RPMI8226 (cell line): Measurements from ENCODE around the gene AP1M1.

Experiments used
- DNase-seq: peaks from one replicate; pipeline ENCODE4 v3.0.0-alpha.2; 2015

AP1M1 gene

DNA sequence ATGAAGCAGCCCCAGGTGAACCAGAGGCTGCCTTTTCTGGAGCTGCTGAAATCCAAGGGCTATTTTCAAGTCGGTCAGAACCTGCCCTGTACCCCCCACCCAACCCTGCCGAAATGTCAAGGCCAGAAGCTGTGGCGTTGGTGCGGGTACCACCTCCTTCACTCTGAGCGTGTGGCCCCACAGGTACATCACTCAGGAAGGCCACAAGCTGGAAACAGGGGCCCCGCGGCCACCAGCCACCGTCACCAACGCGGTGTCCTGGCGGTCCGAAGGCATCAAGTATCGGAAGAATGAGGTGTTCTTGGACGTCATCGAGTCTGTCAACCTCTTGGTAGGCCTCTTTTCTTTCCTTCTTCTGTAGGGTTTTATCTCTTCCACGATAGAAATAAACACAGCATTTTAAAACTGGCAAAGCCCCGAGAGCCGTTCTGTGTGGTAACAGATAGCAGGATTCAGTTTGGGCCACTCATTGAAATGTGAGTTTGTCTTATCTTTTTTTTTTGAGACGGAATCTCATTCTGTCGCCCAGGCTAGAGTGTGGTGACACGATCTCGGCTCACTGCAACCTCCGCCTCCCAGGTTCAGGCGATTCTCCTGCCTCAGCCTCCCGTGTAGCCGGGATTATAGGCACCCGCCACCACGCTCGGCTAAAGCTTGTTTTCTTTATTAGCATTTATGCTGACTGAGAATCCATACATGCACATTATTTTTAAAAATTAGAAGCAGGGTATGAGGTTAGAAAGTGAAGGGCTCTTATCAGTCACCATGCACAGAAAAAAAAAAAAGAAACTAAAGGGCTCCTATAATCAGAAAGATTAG is 11.3 kb downstream of the AP1M1 start:
- DNase-seq, result no peak

DNA sequence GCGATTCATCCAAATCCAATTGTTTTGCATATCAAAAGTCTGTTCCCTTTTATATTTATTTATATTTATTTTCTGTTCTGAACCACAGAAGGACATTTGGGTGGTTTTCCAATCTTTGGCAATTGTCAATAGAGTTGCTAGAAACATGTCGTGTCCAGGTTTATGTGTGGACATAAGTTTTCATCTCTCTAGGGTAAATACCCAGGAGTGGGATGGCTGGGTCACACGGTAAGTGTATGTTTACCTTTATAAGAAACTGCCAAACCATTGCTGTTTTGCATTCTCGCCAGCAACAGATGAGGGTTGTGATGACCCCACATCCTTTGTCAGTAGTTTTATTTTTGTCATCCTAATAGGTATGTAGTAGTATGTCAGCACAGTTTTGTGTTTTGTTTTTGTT is 12.5 kb downstream of the AP1M1 start:
- no peak for DNase-seq

DNA sequence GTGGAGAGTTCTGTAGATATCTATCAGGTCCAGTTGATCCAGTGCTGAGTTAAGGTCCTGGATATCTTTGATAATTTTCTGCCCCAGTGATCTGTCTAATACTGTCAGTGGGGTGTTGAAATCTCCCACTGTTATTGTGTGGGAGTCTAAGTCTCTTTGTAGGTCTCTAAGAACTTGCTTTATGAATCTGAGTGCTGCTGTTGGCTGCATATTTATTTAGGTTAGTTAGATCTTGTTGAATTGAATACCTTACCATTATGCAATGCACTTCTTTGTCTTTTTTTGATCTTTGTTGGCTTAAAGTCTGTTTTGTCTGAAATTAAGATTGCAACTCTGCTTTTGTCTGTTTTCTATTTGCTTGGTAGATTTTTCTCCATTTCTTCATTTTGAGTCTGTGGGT is 15.4 kb downstream of the AP1M1 start:
- DNase-seq, result no peak

DNA sequence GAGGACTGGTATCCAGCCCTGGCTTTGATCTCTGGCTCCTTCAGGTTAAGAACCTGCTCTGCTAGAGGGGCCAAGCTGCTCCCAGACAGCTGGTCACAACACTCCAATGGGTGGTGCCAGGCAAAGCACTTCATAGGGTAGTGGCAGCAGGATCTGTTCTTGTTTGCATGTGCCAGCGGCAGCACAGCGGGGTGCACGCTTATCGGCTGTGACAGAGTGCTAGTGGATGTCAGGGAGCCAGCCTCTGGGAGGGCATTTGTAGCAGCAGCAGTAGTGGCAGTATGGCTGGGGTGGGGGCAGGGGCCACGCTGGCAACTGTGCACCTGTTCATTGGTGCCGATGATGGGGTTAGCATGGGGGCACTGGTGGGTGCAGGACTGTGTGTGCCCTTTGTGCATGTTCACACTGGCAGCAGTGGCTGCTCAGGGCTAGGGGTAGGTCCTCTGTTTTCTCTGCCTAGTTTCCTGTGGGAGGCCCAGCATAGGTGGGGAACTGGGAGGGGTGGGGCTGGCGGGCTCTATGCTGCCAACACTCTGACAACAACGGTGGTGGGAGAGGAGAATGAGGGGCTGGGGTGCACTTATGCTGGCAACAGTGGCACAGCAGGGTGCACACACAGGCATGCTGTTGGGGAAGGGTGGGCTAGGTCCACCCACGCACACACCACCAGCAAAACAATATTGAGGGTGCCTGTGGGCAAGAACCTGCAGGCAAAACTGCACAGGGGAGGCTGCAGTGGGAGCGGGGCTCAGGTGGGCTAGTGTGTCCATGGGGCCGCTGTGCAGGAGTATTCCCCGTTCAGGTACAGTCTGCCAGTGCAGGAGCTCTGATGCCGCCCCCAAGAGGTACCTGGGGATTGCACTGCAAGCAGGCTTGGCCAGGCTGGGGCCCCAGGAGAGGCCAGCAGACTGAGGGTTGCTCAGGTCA is 19.3 kb downstream of the AP1M1 start:
- DNase-seq, result no peak

DNA sequence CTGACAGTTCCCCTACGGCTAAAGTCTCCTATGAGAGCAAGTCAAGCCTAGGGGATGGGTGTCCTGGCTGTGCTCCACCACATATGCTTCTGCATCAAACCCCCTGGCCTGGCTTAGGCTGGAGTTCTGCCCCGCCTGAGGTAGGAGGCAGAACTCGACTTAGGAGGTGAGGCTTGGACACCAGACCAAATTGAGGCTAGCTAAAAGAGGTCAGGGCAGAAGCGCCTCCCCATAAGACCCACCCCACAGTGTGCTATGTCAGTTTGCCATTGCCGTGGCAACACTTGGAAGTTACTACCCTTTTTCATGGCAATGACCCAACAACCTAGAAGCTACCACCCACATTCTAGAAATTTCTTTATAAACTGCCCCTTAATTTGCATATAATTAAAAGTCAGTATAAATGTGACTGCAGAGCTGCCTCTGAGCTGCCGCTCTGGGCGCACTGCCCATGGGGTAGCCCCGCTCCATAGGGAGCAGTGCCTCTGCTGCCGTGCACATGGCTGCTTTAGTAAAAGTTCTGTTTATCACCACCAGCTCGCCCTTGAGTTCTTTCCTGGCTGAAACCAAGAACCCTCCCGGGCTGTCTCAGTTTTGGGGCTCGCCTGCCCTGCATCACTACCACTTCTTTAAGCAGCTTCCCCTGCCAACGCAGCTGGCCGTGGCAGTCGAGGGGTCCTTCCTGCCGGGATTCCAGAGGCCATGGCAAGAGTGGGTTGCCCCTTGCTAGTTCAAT is 20.2 kb downstream of the AP1M1 start:
- no peak for DNase-seq

DNA sequence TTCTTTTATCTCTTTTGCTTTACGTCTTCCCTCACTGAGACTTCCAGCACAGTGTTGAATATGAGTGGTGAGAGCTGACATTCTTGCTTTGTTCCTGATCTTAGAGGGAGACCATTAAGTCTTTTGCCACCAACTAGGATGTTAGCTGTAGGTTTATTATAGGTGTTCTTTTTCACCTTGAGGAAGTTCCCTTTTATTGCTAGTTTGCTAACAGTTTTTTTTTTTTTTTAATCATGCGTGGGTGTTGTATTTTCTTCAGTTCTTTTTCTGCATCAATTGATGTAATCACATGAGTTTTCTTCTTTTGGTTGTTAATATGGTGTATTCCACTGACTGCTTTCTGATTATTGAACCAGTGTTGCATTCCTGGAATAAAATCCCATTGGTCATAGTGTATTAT is 21.1 kb downstream of the AP1M1 start:
- no peak for DNase-seq

DNA sequence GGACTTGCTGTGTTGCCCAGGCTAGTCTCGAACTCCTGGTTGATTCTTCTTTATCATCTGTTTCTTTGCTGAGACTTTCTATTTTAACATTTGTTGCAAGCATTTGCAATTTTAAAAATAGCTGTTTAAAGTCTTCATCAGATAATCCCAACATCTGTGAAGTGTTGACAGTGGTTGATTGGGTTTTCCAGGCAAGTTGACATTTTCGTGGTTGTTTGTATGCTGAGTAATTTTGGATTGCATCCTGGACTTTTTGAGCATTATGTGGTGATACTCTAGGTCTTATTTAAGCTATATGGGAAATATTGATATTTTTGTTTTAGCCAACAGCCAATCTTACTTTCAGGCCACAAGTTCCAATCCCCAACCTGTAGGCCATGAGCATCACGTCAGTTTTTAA is 25.1 kb downstream of the AP1M1 start:
- no peak for DNase-seq

DNA sequence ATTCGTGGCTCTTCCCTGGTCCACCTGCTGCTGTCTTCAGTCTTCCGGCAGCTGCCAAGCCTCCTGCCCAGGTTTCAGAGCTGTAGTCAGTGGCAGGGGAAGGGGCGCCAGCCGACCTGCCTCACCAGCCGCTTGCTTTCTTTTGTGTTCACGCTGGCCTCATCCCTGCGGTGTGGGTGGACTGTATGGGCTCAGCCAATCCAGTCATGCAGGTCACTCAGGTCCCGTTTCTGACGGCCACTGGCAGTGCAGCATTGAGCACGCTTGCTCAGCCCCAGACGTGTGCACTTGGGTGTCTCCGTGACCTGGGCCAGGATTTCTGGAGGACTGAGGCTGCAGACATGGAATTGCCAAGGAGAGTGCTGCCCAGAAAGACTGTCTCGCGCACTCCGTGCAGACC is 26.0 kb downstream of the AP1M1 start:
- no peak for DNase-seq

DNA sequence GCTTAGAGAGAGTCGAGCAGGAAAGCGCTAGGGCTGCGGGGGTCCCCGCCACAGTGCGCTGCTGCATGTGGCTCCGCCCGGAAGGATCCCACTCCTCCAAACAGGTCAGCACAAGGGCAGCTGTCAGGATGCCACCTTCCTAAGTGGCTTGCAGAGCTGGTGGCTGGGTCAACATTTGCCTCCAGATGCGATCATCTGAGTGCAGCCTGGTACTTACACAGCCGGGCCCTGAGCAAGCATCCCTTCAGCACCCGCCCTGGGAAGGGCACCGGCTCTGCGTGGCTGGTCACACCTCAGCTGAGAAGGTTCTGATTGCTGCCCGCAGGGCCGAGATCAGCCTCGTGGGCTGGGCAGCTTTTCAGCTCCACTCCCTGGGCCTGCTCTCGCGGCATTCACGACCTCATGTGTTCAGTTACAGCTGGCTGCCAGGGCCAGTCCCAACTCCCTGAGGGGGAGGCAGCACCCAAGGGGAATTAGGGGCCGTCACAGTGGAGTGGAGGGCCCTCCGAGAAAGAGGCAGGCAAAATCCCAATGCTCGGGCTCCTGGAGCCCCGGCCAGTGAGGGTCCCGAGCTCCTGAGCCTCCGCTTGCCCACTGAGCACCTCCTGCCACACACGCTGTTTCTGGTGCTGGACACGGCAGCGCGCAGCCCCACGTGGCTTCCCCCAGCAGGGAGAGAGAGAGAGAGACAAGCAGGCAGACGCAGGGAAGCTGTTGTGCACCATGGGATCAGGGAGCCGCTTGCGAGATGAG is 26.8 kb downstream of the AP1M1 start:
- no peak for DNase-seq

DNA sequence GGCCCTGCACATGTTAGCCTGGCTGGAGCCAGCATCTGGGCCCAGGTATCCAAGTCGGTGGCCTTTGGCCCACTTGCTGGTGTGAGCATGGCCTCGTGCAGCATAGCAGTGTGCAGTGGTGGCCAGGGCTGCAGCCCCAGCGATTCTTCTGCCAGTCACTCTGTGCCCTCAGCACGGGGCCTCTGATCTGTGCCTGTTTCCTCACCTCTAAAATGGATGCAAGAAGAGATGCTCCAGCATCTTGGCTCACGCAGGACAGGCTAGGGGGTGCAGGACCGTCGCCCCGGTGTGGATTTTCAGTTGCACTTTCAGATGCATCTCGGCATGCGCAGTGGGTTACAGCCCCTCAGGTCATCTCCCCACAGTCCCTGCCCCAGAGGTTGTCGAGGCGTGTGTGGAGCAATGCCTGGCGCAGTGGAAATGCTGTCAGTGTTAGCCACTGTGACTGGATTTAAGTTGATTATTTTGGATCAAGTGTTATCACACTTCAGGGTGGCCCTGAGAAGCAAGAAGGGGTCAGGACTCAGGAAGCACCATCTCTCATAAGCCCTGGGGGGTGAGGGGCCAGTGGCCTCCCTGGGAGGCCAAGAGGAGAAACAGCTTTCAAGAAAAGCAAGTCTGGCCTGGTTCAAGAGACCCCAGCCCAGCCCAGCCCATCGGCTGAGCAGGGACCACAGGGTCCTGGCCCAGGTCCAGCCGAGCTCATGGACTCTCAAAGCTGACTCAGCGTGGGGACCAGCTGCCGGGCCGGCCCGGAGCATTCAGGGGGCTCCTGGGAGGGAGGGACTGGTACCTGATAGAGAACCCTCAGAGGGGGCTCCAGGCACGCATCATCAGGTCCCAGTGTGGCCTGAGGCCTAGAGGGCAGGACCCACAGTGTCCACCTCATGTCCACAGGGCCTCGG is 27.8 kb downstream of the AP1M1 start:
- no peak for DNase-seq

DNA sequence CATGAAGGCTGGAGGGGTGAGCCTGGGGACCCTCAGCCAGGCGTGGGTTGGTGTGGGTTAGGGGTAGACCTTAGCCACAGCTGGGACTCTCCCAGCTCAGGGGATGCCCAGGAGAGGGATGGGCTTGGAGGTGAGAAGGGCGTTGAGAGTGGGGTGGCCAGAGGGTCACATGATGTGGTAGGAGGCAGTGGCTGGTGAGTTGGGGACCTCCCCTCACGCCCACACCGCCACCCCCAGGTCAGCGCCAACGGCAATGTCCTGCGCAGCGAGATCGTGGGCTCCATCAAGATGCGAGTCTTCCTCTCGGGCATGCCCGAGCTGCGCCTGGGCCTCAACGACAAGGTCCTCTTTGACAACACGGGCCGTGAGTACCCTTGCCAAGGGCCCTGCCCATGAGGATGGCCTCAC is 28.5 kb downstream of the AP1M1 start:
- DNase-seq, result no peak

DNA sequence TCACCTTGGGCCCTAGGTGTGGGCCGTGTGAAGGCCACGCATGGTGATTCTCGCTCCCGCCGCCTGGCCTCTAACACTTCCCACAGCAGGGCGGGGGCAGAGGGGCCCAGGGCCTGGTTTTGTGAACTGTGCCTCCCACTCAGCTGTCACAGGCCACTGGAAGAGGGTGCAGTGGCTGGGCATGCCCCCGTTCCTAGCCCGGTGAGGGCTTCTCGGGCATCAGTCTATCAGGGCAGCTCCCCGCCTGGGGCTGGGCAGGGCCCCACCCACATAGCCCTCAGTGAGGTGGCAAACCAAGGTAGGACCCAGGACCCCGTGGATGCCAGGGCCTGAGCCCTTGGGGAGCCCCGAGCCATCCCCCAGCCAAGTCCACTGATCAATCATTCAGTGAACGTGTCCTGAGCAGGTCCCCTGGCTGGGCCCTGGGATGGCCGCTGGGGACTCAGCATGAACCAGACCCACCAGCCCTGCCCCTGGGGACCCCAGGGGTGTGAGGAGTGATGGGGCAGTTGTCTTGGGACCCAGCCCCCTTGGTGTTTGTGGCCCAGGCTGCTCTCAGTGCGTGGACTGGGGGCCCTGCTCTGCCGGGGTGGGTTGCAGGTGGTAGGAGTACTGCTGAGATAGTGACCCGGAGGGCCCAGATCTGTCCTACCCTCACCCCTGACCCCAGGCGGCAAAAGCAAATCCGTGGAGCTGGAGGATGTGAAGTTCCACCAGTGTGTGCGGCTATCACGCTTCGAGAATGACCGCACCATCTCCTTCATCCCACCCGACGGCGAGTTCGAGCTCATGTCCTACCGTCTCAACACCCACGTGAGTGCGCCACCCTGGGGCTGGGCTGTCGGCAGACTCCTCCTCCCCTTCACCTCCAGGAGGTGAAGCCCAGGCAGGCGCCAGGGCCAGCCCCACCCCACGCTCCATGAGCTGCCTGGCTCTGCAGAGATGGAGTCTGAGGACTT is 29.4 kb downstream of the AP1M1 start:
- DNase-seq, result no peak

DNA sequence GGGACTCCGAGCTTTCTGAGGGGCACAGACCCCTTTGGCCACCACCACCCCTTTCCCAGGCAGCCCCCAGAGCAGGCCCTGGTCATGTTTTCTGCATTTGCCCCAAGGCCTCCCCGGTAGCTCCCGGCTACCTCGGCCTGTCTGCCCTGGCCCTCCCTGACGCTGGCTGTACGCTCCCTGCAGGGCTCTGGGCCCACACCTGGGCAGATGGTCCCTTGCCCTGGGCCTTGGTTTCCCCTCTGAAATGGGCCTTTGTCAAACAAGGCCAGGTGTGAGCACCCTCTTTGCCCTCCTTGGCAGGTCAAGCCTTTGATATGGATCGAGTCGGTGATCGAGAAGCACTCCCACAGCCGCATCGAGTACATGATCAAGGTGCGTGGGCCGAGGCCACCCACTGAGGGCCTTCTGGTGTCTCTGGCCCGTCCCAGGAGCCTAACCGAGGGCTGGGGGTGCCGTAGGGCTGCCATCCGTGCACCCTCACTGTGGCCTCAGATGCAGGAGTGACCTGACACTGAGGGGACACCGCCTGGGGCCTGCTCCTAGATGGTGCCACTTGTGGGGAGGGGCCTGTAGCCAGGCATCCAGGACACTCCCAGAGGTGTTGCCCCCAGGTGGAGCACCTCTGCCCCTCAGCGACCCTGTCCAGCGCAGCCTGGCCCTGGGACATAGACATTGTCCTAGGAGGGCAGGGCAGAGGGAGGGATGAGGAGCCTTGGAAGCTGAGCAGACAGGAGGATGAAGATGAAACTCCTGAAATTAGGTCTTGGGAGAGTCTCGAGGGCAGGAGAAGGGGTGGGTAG is 30.3 kb downstream of the AP1M1 start:
- no peak for DNase-seq

DNA sequence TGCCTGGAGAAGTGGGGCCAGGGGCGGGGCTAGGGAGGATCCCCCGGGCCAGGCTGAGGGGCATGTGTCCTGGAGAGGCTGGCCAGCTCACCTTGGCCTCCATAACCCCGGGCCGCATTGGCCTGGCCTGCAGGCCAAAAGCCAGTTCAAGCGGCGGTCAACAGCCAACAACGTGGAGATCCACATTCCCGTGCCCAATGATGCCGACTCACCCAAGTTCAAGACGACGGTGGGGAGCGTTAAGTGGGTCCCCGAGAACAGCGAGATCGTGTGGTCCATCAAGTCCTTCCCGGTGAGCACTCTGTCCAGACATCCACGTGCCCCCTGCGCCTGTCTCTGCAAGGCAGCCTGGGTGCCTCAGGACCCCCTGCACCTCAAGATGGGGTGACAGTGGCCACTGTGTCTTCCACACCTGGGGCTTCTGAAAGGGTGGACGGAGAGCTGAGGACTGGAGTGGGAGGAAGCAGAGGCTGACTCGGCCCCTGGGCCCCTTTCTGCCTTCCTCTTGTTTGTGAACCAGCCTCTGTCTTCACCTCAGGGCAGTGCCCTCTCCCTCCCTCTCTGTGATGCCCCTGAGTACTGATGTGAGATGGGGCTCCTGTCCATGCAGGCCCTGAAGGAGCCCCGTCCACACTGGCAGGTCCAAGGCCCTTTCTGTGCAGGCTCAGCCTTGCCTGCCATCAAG is 31.1 kb downstream of the AP1M1 start:
- no peak for DNase-seq

DNA sequence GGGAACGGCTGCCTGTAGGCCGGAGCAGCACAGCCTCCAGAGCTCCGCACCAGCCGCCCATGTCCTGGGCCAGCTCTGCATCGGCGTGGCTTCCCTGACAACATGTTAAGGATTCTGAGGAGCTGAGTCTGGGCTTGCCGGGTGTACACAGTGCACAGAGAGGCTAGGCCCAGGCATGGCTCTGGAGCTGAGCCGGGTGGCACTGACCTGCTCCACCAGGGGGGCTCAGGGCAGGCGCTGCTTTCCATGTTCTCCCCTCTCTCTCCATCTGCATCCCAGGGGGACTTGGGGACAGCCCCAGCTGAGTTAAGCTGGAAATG is 31.6 kb downstream of the AP1M1 start:
- no peak for DNase-seq

DNA sequence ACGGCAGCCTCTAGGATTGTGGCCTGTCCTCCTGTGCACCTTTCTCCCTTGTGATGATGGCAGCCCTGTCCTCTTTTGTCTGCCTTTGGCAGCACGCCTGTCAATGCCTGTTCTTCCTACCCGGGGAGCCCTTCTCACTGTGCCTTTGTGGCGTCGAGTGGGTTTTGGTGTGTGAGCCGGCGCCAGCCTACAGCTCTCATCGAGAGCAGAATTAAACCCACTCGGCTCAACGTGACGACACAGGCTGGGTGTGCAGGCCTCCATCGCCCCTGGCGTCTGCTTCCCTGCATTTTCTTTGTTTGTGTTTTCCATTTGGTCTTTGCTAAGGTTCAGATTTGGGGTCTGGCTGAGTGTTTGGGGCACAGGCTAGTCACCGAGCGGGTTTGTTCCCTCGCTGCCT is 34.4 kb downstream of the AP1M1 start:
- DNase-seq, result no peak

DNA sequence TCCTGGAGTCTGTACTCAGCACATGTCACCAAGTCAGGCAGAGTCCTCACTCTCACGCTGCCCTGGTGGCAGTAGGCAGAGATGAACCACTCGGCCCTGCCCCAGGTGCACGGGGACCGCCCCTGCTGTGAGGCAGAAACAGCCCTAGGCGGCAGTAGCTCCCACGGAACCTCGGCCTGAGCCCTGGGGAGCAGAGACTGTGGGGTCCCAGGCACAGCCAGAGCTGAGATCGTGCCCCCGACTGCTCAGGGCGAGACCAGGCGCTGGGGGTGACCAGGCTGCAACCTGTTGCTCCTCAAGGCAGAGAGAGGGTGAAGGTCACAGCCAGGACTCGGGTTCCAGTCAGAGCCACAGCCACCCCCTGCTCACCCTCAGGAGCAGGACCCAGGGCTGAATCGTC is 34.9 kb downstream of the AP1M1 start:
- DNase-seq, result no peak

DNA sequence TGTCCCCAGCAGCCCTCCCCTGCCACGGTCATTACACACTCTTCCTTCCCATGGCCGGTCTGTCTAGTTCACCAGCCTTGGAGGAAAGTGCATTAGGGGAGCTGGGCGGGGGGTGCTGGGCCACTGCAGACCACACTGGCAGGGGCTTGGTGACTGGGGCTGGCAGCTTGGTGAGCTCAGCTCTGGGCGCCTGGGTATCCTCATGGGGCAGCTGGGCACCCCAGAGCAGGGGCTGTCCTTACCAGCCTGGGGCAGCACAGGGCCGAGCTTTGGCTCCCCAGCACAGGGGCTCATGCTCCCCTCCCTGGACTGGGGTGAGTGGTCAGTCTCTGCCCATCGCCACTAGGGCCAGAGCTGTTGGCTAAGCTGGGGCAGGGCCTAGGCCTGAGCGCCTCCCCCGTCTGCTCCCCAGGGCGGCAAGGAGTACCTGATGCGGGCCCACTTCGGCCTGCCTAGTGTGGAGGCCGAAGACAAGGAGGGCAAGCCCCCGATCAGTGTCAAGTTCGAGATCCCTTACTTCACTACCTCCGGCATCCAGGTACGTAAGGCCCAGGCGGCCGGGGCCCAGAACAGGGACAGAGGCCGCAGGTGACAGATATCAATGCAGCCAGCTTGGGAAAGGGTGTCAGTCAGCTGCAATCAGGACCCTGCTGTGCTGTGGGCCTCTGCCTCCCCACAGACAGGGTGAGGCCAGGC is 35.5 kb downstream of the AP1M1 start:
- no peak for DNase-seq
